CD4-positive, alpha-beta T cell treated with Interferon gamma for 1 hour (primary cell): Measurements from ENCODE around the gene TMIGD3.

ENCODE experiments used
- DNase-seq: peaks from one replicate; pipeline ENCODE4 v3.0.0-alpha.2; 2020

The TMIGD3 gene

DNA sequence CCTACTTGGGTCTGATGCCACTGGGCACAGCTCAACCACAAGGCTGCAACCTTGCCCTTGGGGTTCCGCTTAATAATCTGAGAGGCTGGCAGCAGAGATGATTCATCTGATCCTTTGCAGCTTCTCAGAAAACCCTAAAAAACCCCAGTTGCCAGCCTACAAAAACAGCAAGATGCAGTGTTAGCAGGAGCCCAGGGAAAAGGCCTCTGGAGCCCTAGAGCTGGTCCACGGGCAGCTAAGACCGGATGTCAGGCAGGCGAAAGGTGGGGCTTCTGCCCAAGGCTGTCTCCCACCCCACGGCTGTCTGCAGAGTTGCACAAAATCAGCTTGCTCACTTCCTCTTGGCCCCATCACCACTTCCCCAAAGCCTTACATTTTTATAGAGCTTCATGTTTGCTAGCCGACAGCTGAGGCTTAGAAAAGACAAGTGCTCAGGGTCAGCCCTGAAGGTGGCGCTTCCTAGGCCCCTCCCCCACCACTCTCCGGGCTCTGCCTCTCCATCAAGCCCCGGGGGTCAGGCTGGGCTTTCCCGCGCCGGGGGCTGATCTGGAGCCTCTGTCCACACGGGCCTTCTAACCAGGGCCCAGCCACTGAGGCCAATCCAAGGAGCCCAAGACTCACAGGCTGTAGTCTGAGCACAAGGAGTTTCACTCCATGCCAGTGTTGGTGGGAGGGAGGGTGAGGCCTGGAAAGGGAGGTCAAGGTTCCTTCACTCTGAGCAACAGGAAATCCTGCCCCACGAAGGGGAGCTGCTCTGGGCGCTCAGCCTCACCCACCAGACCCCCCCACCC is 4.2 kb upstream of the TMIGD3 start:
- peak; percentile 78 for DNase-seq

DNA sequence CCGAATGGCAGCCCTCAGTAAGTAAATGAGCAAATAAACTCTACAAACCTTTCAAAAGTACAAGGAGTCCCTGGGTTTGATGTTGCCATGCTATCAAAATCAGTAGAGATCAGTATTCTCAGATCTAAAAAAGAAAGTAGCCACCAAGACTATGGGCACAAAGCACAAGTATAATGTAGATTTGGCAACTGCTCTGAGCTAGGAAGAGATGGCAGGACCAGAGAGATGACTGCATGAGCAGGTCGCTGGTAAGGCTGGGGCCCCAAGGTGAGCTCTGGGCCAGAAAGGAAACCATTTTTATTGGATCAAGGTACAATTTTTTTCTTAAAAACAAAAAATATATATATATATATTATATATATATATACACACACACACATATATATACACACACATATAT is 3.1 kb upstream of the TMIGD3 start:
- no peak for DNase-seq

DNA sequence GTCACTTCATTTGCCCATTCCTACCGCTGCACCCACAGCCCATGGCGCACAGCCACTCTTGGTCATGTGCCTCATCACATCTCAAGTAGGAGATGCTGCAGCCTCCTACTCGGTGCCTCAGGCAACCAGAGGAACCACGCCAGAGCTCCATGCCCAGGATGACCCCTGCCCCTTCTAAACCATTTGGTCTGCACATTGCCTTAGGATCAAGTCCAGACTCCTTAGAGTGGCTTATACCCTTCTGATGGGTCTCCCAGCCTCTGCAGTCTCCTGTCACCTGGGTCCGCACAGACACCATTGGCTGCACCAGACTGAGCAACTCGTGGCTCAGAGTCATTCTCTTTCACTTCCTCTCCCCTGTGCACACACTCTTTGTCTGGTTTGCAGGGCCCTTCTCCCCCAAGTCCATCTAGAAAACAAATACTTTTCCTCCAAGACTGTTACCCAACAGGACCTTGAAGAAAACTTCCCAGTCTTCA is 2.2 kb upstream of the TMIGD3 start:
- peak; percentile 60 for DNase-seq

DNA sequence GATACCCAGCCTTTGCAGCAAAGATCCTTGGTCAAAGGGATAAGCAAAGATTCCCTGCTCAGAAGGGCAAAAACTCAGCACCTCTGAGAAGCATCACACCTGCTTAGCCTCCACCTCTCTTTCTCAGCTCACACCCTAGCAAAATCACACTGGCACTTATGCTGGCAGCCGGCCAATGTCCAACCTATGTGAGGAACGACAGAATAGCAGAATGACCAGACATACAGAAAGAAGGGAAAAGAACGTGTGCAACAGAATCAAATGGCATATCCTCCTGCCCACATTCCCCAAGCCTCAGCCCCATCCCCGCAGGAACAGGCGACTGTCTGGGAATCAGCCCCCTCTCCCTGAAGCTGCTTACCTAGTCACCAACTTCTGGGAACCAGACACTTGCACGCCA is 664 bp upstream of the TMIGD3 start:
- DNase-seq = no peak

DNA sequence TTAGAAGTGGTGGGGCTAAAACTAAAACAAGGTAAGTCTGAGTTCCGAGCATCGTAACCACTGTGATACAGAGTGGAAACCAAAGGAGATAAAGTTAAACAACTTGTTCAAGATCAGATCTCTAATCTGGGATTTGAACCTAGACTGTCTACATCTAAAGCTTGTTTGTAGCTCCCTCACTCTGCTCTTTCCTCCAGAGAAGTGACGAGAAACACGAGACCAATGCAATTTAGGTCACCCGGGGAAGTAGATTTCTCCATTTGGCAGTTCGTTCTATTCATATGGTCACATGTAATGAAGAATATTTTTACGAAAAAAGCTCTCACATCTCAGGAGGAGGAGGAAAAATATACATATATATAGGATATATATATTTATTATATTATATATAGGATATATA is 1.8 kb downstream of the TMIGD3 start:
- DNase-seq = no peak

DNA sequence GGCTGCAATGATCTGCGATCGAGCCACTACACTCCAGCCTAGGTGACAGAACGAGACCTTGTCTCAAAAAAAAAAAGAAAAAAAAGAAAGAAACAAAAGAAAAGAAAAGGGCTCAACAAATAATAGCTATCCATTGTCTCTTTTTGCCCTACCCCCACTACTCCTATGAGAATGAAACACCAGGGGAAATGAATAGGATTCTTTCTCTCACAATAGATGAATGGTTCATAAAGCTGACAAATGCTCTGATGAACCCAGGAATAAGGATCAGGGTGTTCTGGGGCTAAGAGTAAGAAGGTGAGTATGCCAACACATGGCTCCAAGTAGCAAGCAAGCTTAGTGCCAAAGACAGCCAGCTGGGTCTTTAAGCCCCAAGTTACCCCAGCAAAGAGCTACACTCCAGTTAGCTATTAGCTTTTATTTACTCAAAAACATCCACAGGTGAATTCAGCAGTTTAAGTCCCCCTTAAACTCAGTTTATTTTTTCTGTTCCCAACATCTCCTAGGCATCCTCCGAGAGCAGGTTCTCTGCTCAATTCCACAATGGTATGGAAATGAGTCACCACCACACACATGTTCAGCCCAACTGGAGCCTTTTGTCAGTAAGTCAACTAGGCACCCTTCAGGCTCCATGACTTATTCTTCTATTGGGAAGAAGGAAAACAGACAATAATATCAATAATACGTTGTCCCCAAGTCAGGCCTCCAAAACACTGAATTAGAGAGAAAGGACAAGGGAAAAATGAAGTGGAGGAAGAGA is 4.2 kb downstream of the TMIGD3 start:
- DNase-seq = no peak

DNA sequence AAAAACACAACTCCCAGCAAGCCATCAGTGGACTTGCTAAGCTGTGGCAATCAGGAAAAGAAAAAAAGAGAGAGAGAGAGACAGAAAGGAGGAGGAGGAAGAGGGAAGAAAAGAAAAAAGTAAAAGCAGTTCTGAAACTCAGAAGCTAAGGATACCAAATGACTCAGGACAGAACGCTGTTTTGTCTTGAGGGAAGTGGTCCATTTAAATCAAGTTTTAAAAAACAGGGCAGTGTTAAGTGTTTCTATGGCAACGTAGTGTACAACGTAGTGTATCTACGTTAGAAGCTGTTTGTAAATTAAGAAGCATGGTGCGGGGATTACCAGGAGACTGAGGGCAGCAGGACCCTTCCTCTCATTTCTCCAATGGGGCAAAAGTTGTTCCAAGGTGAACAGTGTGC is 5.8 kb downstream of the TMIGD3 start:
- no peak for DNase-seq

DNA sequence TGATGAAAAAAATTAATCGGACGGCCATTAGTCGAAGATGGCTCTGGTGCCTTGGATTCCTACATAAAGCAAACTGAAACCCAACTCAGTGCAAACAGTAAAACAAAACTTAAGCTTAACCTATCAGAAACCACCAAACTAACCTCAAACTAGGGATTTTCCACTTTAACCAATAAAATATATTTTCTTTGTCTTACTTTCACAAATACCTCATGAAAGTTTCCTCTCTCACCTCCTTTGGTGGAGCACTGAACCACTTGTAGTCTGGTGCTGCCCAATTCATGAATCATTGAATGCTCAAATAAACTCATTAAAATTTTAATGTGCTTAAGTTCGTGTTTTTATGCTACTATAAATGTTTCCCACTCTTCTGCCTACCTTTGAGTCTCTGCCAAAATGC is 7.0 kb downstream of the TMIGD3 start:
- DNase-seq = no peak

DNA sequence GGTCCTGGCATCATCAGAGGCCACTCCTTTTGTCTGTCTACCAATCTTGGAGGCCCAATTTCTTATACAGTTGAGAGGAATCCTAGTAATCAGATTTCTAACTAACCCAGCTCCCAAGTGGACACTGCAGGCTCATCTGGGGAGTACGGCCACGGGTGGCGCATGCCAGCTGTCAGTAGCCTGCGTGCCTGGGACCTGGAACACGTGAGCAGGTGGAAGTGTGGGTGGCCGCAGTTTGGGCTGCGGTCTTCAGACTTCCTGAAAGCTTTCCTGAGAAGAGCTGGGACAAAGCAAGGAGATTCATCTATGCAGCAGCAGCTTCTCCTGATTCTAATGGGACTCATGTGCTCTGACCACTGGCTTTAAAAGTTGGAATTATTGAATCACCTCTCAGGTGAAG is 12.4 kb downstream of the TMIGD3 start:
- DNase-seq = no peak

DNA sequence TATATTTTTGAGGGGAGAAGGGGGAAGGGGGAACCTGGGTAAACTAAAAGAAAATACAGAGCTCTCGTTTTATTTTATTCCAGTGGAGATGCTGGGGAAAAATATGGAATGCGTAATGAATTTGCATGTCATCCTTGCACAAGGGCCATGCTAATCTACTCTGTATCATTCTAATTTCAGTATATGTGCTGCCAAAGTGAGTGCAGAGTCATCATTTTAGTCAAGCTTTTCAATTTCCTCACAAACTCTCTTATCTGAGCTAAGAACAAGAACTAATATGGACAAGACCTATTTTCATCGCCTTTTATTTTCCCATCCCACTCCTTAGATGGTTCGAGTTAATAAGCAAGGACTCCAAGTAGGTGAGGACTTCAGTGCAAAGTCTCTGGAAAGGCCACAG is 13.2 kb downstream of the TMIGD3 start:
- DNase-seq = no peak

DNA sequence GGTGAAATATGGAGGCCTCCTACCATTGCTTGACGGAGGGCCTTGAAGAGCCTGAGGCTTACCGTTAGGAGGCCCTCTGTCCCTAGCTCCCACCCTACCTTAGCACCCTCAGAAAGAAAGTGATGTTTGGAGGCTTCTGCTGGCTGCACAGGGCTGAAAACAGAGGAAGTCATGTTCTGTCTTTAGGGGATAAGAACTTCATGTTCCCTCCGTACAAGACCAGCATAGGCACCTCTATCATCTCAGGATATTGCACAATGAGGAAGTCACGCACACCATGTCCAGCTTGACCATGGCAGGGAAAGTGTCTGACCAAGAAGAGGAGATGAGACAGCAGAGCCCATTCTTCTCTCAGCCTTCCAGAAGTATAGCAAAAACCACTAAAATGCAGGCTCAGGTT is 13.8 kb downstream of the TMIGD3 start:
- DNase-seq = no peak

DNA sequence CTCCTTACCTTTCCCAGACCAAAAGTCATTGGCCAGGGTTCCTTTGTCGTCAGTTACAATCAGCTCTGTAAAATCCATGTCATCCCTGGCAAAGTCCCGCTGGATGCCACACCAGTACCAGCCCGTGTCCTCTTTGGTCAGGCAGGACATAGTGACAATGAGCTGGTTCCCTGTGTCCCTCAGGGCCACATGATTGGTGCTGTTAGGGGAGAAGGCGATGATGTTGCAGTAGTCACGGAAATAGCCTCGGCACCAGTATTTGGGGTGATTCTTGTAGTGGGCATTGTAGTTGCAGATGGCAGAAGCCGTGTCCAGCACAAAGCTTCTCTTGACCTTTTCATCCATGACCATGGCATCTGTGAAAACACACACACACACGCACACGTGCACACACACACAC is 14.8 kb downstream of the TMIGD3 start:
- no peak for DNase-seq

DNA sequence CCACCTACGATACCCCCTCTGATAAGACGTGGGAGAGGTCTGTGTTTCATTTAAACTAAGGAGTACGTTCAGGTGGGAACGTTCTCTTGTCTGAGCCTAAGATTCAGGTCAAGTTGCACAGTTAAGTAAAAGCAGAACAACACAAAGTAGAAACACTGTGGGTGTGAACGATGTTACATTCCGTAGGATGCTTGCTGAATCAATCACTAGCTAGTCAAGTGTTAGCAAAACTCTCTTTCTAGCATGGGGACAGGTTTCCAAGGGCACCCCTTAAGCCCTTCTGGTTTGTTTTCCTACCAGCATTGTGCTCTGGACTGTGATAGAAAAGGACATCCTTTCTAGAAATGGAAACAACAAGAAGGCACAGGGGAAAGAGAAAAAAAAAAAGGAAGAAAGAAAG is 16.3 kb downstream of the TMIGD3 start:
- no peak for DNase-seq

DNA sequence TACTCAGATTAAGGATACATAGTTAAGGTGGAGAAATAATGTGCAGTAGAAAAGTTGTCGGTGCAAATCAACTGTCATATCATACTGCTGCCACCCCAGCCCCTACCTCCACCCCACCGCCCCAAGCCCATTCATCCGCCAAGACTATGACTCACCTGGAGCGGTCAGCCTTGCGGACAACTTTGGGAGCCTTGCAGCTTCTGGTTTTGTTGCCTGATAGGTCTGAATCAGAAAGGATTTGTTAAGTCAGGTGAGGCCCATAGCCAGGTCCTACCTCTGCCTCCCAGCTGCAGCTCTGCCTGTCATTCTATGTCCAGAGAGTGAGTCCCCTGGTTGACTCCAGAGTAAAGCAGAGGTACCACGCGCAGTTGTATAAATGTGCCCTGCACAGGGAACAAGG is 17.0 kb downstream of the TMIGD3 start:
- DNase-seq = no peak

DNA sequence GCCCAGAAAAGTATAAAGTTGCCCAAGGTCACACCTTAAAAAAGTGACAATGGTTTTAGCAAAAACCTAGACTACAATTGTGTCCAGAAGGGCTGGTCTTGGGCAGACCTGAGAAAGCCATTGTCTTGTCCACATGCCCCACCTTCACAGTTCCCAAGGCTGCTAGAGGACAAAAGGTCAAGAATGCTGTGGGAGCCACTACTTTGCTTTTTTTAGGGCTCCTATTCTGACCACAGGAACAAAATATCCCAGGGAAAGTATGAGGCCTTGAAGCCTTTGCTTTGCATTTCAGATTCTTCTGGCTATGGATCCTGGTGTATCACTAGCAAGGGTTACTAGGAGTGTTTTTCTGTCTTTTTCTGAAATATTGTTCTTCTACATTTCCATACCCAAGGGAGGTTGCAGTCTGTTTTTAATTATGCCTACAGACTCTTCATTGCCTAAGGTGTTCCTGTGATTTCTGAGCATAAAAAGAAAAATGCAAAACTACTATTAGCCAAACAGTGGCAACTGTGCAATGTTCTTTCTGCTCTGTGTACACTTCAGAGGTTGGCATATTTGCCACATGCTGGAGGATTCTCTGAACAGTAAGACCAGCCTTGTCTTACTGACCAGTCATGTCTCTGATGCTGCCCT is 18.9 kb downstream of the TMIGD3 start:
- no peak for DNase-seq

DNA sequence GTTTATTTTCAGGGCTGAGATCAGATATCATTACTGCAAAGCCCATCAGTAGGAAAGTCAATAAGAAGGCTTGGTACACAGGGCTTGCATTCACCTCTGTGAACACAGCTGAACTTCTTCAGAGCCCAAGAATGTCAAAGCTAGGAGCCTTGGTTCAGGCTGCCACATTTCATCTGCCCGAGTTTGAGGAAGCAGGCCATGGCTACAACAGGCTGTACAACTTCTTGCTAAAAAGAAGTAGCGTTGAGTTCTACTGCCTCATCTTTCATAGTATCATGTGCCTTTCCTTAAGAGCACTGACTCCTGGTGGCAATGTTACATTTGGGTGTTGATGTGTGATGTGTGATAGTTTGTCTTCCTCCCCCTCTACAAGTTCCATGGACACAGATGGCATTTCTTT is 19.6 kb downstream of the TMIGD3 start:
- DNase-seq = no peak

DNA sequence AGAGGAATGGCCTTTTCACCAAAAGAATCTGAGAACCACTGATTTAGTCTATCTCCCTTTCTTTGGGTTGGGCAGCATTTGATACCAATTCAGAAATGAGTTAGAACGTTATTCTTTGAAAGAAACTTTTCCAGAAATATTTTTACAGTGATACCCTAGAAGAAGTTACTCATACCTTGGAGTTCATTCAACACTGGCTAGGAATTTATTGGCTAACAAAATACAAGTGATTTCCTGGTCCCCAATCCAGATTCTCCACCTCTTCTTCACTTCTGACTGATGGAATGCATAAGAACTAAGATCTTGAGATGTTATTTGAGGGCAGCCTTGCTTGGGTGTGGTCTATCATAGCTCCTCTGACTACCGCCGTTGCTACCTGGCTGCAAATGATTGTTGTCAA is 20.3 kb downstream of the TMIGD3 start:
- no peak for DNase-seq

DNA sequence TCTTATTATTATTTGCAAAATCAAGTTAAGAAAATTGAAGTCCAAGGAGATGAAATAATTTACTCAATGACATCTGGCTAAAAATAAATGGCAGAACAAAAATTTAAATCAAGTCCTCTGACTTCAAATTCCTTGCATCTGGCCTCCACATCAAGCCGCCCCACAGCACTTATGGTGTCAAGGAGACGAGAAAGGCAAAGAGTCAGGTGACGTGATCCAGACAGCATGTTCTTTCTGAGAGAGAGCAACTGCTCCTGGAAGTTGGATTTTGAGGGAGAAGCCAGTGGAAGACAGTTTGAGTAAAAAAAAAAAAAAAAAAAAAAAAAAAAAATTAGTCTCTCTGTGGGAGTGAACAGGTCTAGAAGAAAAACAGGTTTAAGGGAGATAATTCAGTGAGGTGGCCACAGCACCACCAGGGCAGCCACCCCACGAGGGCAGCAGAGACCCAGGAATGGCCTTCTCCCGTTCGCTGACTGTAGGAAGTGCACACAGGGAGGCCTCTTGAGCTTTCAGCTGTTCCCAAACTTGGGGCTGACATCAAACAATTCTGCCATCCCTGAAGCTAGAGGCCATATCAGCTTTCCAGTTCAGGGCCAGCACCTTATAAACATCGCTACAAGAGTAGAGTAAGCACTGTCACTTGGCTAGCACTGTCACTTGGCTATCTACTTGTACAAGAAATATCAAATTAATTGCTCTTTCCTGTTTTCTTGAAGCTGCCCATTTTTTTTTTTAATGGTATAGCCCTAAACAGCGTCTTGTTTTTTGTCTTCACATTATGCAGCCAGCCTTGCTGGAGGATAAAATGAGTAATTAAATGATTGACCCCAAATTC is 21.8 kb downstream of the TMIGD3 start:
- peak; percentile 67 for DNase-seq

DNA sequence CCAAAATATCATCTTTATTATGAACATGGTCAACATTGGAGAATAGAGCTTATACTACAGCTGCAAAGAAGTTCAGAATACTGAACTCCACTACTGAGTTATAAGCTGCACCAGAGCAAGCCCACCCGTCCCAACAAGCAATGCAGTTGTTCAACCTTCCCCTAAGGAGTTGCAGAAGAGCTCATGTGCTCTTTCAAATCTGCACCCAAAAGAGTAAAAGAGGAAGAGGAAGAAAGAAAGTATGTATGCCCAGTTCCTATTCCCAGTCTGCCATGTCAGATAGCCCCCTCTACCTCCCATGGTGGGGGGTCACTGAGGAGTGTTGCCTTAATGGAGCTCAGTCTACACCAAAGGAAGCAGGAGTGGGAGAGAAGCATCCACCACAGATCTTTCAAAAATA is 22.8 kb downstream of the TMIGD3 start:
- no peak for DNase-seq

DNA sequence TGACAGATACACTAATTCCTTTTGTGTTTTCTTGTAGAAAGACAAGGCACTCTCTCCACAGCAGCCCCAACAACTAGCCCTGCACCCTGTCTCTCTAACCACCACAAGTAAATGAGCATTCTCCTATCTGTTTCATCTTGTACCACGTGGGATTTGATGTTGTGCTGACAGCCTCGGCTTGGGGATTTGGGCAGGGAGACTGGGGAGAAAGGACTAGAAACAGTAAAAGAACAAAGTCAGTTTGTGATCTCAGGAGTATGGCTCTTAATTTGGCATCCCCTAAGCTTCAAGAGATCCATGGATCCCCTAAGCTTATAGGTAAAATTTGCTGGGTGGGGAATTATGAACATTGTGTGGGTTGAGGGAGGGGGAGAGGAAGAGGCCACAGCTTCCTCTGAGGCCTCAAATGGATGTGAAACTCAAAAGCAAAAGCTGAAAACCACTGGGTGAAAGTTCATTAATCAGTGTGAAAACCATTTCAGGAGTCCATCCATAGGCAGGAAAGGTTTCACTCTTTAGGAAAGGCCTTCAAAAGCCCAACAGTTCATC is 26.6 kb downstream of the TMIGD3 start:
- peak; percentile 26 for DNase-seq

DNA sequence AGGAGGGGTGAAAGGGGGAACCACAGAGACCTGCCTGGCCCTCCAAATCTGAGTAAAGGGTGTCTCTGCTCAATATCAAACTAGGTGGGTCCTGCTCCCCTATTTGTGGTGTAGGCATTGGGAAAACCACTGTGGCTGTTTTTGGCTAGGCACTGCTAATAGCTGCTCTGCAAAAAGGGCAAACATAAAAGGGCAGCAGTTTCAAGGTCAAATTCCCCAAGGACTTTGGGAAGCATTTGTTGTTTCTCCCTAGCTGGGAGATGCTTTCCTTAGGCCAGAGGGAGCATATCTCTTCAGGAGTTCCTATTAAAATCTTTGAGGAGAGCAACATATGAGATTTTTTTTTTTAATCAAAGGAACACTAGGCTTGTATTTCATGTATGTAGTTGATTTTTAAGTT is 27.2 kb downstream of the TMIGD3 start:
- no peak for DNase-seq

DNA sequence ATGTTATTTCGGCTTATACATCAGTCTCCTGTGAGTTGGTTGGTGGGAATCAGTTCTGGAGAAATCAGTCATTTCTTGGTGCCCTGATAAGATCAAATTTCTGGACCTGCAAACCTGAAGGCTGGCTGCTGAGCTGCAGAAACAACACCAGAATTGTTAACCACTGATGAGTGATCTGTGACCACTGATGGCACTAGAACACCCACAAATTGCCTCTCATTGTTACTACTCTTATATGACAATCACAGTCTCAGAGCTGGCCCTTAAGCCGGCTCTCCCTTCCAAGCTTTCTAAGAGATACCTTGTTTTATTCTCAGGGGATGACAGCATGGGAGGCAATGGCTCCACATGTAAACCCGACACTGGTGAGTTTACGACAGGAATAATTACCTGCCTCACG is 27.7 kb downstream of the TMIGD3 start:
- no peak for DNase-seq

DNA sequence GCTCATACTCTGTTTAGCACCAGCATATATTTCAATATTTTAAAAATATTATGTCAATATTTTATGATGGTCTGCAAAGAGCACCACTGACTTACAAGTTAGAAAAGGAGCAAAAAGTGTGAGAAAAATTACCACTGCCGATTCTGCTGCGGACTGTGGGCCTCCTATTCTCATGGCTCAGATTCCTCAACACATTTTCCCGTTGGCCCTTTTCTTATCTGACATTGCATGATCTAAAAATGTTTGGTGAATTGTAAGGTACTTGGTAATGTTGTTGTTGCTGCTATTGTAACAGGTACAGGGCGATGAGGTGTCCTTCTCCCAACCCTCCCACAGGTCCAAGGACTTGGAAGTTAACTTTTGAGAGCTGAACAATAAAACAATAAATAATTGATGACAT is 28.9 kb downstream of the TMIGD3 start:
- no peak for DNase-seq
